Adrenal gland (tissue), 12 donors: ENCODE results near the gene MYLK4. TPM values are rescaled to one million over a fixed set of nuclear protein-coding genes. Genes with fewer than 3 reads are reported as not detected.

ENCODE experiments used
- DNase-seq, 7 donors: peaks; one replicate each; pipeline ENCODE4 v3.0.0-alpha.2; 2019 to 2020
- H3K27ac ChIP-seq, 5 donors: fragments of 200-600 bp; sonication (generic) in 4 of 5; 1 replicate in 3 of 5; 2 replicates in 2 of 5; pipeline versions ENCODE4 v1.5.1 to v1.8.0; 2016 to 2020; ENCODE audit warnings: mild to moderate bottlenecking in 1 of 5
- H3K27me3 ChIP-seq: fragments of 200-600 bp; 2 replicates; pipeline ENCODE4 v1.8.0; 2021
- H3K36me3 ChIP-seq, 2 donors: fragments of 200-600 bp; replicated peaks in 1 of 2; 1 replicate in 1 of 2; 2 replicates in 1 of 2; pipeline versions ENCODE4 v1.5.1 to v1.8.0; 2018 to 2022
- H3K4me1 ChIP-seq, 2 donors: fragments of 200-600 bp; replicated peaks in 1 of 2; 1 replicate in 1 of 2; 2 replicates in 1 of 2; pipeline versions ENCODE4 v1.5.1 to v1.8.0; 2018 to 2021
- H3K4me3 ChIP-seq, 4 donors: fragments of 200-600 bp; sonication (generic) in 3 of 4; one replicate each; pipeline ENCODE4 v1.5.1; 2016 to 2018
- H3K9me3 ChIP-seq, 3 donors: fragments of 200-600 bp; sonication (generic) in 1 of 3; replicated peaks in 1 of 3; 1 replicate in 2 of 3; 2 replicates in 1 of 3; pipeline versions ENCODE4 v1.5.1 to v1.8.0; 2016 to 2021
- CTCF ChIP-seq, 6 experiments: fragments of 450-650 bp in 4 of 6; fragments of 200-600 bp in 2 of 6; sonication (generic) in 1 of 6; IDR thresholded peaks; 1 replicate in 5 of 6; 2 replicates in 1 of 6; pipeline versions ENCODE4 v1.5.1 to v1.8.0; 2016 to 2021; ENCODE audit warnings: antibody characterized with exemption in 6 of 6, mild to moderate bottlenecking in 2 of 6, moderate library complexity in 1 of 6
- POLR2A ChIP-seq, 2 donors: fragments of 450-650 bp; IDR thresholded peaks; one replicate each; pipeline ENCODE4 v1.6.1; 2017; ENCODE audit warnings: antibody characterized with exemption in 2 of 2, mild to moderate bottlenecking in 2 of 2, moderate library complexity in 1 of 2
- WGBS, 4 donors: extraction: QIAGEN DNeasy Blood & Tissue Kit in 2 of 4; methylation state at CpG; one replicate each; pipeline versions ENCODE4 v1.1.5 to v1.1.7; 2013 to 2017; 5-methylcytosine and 5-hydroxymethylcytosine counted together
- intact Hi-C, 2 donors: fragments of 100-400 bp; cut with DNase I; formaldehyde crosslinking; loops; one replicate each; pipeline versions ENCODE4 v1.14.1 to v1.15.0; 2022 to 2023
- polyA plus RNA-seq, 3 donors: library from polyadenylated mRNA; stranded (reverse); fragments of 200-250 nt in 2 of 3; fragments of 350-450 nt in 1 of 3; fragmentation: Illumina TruSeq in 1 of 3; extraction: RNeasy Lipid Tissue Mini Kit (QIAGEN cat#74804) in 1 of 3; gene quantifications; one replicate each; pipeline ENCODE4 v1.2.3, GENCODE V29; 2013 to 2014
- total RNA-seq, 9 donors: library from RNA; depleted of rRNA in 4 of 9; stranded (reverse); fragments of >200 nt in 4 of 9; fragments of 120-200 nt in 1 of 9; fragmentation: NEBNext Ultra II Directional in 1 of 9; extraction: Animal tissue kit (Norgen Biotek cat#: 25700) in 1 of 9; gene quantifications; one replicate each; pipeline versions ENCODE4 v1.1.0 to v1.2.4, GENCODE V29; 2013 to 2023
- donor health status: healthy with polysubstance abuse.
- donor health status: Bipolar disorder and iron deficiency.
- donor health status: DM: yes; HTN: yes; CAD: no.
- donor health status: DM: no; HTN: no; CAD: no.
- donor health status: DM: no; HTN: no; CAD: no.
- donor health status: DM: yes; HTN: yes; CAD: no.

The MYLK4 gene
- total and polyA plus RNA-seq, 12 donors: 0.35 to 0.90 (median 0.68) TPM

- Histone ChIP-seq H3K4me1 (peaks cover 0 to 6% of the 10 kb centered on the region in 2 donors), H3K9me3 (no peaks in the 10 kb centered on the region), H3K27ac (no peak overlapping the region), H3K4me3 (no peak overlapping the region), H3K27me3 (no peaks in the 10 kb centered on the region), H3K36me3 (no peaks in the 10 kb centered on the region)
- TF ChIP-seq POLR2A (IDR thresholded peaks at IDR 0.05) (no peak), CTCF (IDR thresholded peaks at IDR 0.05) (no peak)
- no peak for DNase-seq
- intact Hi-C loops: no loop called here
- WGBS, 4 donors: 82 to 92% (median 85%) methylated on average over 8 of the region's 8 CpGs
Observed at GRCh38 chr6:2748183-2748582, 2.5 kb downstream of the MYLK4 start.

GRCh38 chr6:2746557-2747061 is 4.1 kb downstream of the MYLK4 start:
- Histone ChIP-seq H3K27ac (no peak overlapping the region), H3K9me3 (no peaks in the 10 kb centered on the region), H3K4me3 (no peak overlapping the region), H3K27me3 (no peaks in the 10 kb centered on the region), H3K4me1 (peaks cover 0 to 6% of the 10 kb centered on the region in 2 donors), H3K36me3 (no peaks in the 10 kb centered on the region)
- intact Hi-C loops: no loop called here
- WGBS, 4 donors: 79 to 85% (median 83%) methylated on average over 7 of the region's 7 CpGs
- TF ChIP-seq POLR2A (IDR thresholded peaks at IDR 0.05) (no peak), CTCF (IDR thresholded peaks at IDR 0.05) (no peak)
- no peak for DNase-seq

DNA sequence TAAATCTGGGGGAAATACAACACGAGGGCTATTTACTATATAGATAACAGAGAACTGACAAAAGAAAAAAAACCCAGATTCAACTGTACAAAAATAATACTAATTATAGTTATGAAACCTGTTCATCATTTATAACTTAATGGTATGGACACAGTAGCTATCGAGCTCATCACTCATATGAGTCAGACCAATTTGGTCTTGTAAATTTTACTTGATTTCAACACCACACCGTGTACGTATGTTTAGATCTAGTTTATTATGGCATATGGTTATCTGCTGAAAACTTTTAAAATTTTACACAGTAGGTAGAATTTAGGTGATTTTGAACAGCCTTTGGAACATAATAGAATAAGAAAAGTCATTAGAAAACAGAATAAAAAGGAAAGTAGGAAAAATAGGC is 5.5 kb downstream of the MYLK4 start:
- Histone ChIP-seq H3K9me3 (no peaks in the 10 kb centered on the region), H3K27ac (no peak overlapping the region), H3K27me3 (no peaks in the 10 kb centered on the region), H3K4me1 (peaks cover 0 to 5% of the 10 kb centered on the region in 2 donors), H3K36me3 (no peaks in the 10 kb centered on the region), H3K4me3 (no peak overlapping the region)
- DNase-seq: no peak
- TF ChIP-seq POLR2A (IDR thresholded peaks at IDR 0.05) (no peak), CTCF (IDR thresholded peaks at IDR 0.05) (no peak)
- WGBS, 4 donors: 91 to 95% (median 93%) methylated on average over 4 of the region's 4 CpGs
- intact Hi-C loops: no loop called here

GRCh38 chr6:2744778-2745177 is 5.9 kb downstream of the MYLK4 start:
- WGBS, 4 donors: 93 to 98% (median 94%) methylated on average over 8 of the region's 8 CpGs
- Histone ChIP-seq H3K27ac (no peak overlapping the region), H3K27me3 (no peaks in the 10 kb centered on the region), H3K36me3 (no peaks in the 10 kb centered on the region), H3K4me1 (peaks cover 0 to under 1% of the 10 kb centered on the region in 2 donors), H3K9me3 (no peaks in the 10 kb centered on the region), H3K4me3 (no peak overlapping the region)
- DNase-seq: no peak
- TF ChIP-seq CTCF (IDR thresholded peaks at IDR 0.05) (no peak), POLR2A (IDR thresholded peaks at IDR 0.05) (no peak)
- intact Hi-C loops: no loop called here
